Astrocyte (in vitro differentiated cells and primary cell): ENCODE results near the gene MYRIP. TPM values are rescaled to one million over a fixed set of nuclear protein-coding genes. Genes with fewer than 3 reads are reported as not detected.
"Not testable (repeated sequence)": the region's sequence is repeated elsewhere in the genome, so short reads cannot be mapped to it uniquely, and the experiment has no call there.

Experiments
- DNase-seq: peaks from one replicate; pipeline ENCODE4 v3.0.0-alpha.2; 2010; ENCODE audit warnings: low read depth
- FAIRE-seq: peaks from 2 replicates; lab custom pipeline; 2011; peaks lifted over from hg19 to GRCh38; lab: Jason Lieb, UNC
- H2AFZ ChIP-seq: 2 replicates; pipeline ENCODE4 v1.6.0; 2012; ENCODE audit warnings: low read depth, low read length, inconsistent platforms
- H3K27ac ChIP-seq: 2 replicates; pipeline ENCODE4 v1.5.1; 2011; ENCODE audit warnings: low read depth, low read length, inconsistent platforms
- H3K27me3 ChIP-seq: 2 replicates; pipeline ENCODE4 v1.6.0; 2011; ENCODE audit warnings: low read length, inconsistent platforms; ENCODE audit not compliant: insufficient read depth
- H3K36me3 ChIP-seq: 2 replicates; pipeline ENCODE4 v1.5.1; 2011; ENCODE audit warnings: low read length, inconsistent platforms; ENCODE audit not compliant: insufficient read depth
- H3K4me1 ChIP-seq: 2 replicates; pipeline ENCODE4 v1.5.1; 2011; ENCODE audit warnings: low read length, inconsistent platforms; ENCODE audit not compliant: insufficient read depth
- H3K4me2 ChIP-seq: 2 replicates; pipeline ENCODE4 v1.6.0; 2012; ENCODE audit warnings: low read length, inconsistent platforms
- H3K4me3 ChIP-seq: 2 replicates; pipeline ENCODE4 v1.5.1; 2011; ENCODE audit warnings: low read depth, mild to moderate bottlenecking, low read length, inconsistent platforms; ENCODE audit not compliant: insufficient read depth
- H3K79me2 ChIP-seq: 2 replicates; pipeline ENCODE4 v1.6.0; 2012; ENCODE audit warnings: mild to moderate bottlenecking, low read length, inconsistent platforms; ENCODE audit not compliant: insufficient read depth
- H3K9ac ChIP-seq: 2 replicates; pipeline ENCODE4 v1.6.0; 2012; ENCODE audit warnings: mild to moderate bottlenecking, low read length, inconsistent platforms
- H3K9me3 ChIP-seq: 2 replicates; pipeline ENCODE4 v1.5.1; 2012; ENCODE audit warnings: low read depth, mild to moderate bottlenecking, low read length, inconsistent platforms; ENCODE audit not compliant: insufficient read depth
- H4K20me1 ChIP-seq: 2 replicates; pipeline ENCODE4 v1.6.0; 2012; ENCODE audit warnings: low read length, inconsistent platforms; ENCODE audit not compliant: insufficient read depth
- H3K27ac Mint-ChIP-seq: one replicate; pipeline ENCODE4 v1.8.0; 2021; ENCODE audit warnings: mild to moderate bottlenecking, mixed read lengths; ENCODE audit not compliant: unreplicated experiment
- H3K27me3 Mint-ChIP-seq: one replicate; pipeline ENCODE4 v1.8.0; 2021; ENCODE audit warnings: low read depth, mixed read lengths; ENCODE audit not compliant: unreplicated experiment
- H3K36me3 Mint-ChIP-seq: one replicate; pipeline ENCODE4 v1.8.0; 2021; ENCODE audit warnings: low read depth, mixed read lengths; ENCODE audit not compliant: unreplicated experiment
- H3K4me1 Mint-ChIP-seq: one replicate; pipeline ENCODE4 v1.8.0; 2021; ENCODE audit warnings: low read depth, mixed read lengths; ENCODE audit not compliant: unreplicated experiment
- H3K4me3 Mint-ChIP-seq: one replicate; pipeline ENCODE4 v1.8.0; 2021; ENCODE audit warnings: mild to moderate bottlenecking, moderate library complexity, mixed read lengths; ENCODE audit not compliant: unreplicated experiment
- H3K9me3 Mint-ChIP-seq: one replicate; pipeline ENCODE4 v1.8.0; 2021; ENCODE audit warnings: mild to moderate bottlenecking, mixed read lengths; ENCODE audit not compliant: unreplicated experiment
- EZH2 ChIP-seq: IDR thresholded peaks from 2 replicates; pipeline ENCODE4 v1.6.1; 2012; ENCODE audit warnings: mild to moderate bottlenecking, low read length, inconsistent platforms; ENCODE audit not compliant: insufficient read depth
- total RNA-seq: library from RNA; stranded (reverse); gene quantifications from 2 replicates; pipeline ENCODE4 v1.2.1, GENCODE V29; 2021
- TF ChIP-seq, protein P1 (sequence below): IDR thresholded peaks from 2 replicates; pipeline ENCODE4 v1.5.1; 2011; ENCODE audit warnings: low read depth, mild to moderate bottlenecking, inconsistent platforms, low read length, moderate library complexity; ENCODE audit not compliant: insufficient read depth

MYRIP gene
- total RNA-seq, 1 donor from 2014 or later: 0.07 TPM

DNA sequence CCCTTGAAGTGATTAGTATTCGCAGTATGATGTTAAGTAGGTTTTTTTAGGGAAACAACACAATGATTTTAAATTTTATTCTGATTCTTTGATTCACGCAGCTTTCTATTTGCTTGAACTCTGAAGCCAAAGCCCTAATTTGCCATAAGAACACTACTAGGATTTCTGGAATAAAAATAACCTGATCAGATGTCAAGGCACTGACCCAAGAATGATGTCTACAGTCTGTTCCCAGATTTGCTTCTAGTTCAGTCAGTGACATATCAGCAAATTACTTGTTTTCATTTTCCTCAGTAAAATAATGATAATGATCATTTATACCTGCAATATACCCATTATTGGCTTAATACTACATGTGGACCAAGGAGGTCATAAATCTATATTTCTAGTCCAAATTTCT, 320.6 kb downstream of the MYRIP start:
- peaks cover 4% of the 10 kb centered on the region for H3K9me3 Mint-ChIP-seq
- no peak for FAIRE-seq
- no peak overlapping the region for H2AFZ ChIP-seq

DNA sequence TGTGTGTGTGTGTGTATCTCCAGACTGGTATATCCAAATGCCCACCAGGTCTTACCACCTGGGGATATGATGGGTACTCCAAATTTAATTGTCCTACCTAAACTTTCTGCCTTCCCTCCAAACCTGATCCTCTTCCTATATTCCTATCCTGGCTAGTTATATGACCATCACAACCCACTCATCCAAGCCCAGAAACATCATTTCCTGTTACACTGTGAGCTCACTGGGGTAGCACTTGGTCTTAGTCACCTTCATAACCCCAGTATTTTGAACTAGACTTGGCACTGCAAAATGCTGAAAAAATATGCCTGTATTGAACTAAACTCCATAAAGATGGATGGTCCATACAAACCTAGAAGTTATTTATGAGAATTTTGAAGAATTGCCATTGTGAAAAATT, 321.3 kb downstream of the MYRIP start:
- no peak for FAIRE-seq
- no peaks in the 10 kb centered on the region for H3K36me3 Mint-ChIP-seq
- Histone ChIP-seq H3K79me2 (no peaks in the 10 kb centered on the region), H3K4me3 (no peak overlapping the region), H3K9ac (no peak overlapping the region), H3K36me3 (no peaks in the 10 kb centered on the region), H3K27ac (no peak overlapping the region), H4K20me1 (no peaks in the 10 kb centered on the region), H3K4me2 (no peak overlapping the region), H2AFZ (no peak overlapping the region), H3K27me3 (no peaks in the 10 kb centered on the region), H3K4me1 (no peaks in the 10 kb centered on the region), H3K9me3 (no peaks in the 10 kb centered on the region)
- H3K9me3 Mint-ChIP-seq: peaks cover 9% of the 10 kb centered on the region
- TF ChIP-seq EZH2: no peak
- TF ChIP-seq, protein P1, sequence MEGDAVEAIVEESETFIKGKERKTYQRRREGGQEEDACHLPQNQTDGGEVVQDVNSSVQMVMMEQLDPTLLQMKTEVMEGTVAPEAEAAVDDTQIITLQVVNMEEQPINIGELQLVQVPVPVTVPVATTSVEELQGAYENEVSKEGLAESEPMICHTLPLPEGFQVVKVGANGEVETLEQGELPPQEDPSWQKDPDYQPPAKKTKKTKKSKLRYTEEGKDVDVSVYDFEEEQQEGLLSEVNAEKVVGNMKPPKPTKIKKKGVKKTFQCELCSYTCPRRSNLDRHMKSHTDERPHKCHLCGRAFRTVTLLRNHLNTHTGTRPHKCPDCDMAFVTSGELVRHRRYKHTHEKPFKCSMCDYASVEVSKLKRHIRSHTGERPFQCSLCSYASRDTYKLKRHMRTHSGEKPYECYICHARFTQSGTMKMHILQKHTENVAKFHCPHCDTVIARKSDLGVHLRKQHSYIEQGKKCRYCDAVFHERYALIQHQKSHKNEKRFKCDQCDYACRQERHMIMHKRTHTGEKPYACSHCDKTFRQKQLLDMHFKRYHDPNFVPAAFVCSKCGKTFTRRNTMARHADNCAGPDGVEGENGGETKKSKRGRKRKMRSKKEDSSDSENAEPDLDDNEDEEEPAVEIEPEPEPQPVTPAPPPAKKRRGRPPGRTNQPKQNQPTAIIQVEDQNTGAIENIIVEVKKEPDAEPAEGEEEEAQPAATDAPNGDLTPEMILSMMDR: no peak
- H3K27me3 Mint-ChIP-seq: peaks cover 1% of the 10 kb centered on the region
- no peak overlapping the region for H3K4me3 Mint-ChIP-seq
- no peak overlapping the region for H3K27ac Mint-ChIP-seq
- no peak for DNase-seq
- H3K4me1 Mint-ChIP-seq: no peaks in the 10 kb centered on the region

More for the DNA sequence above, 320.6 kb downstream of the MYRIP start:
- Mint-ChIP-seq H3K36me3 (no peaks in the 10 kb centered on the region), H3K27ac (no peak overlapping the region), H3K4me3 (no peak overlapping the region), H3K27me3 (peaks cover 1% of the 10 kb centered on the region), H3K4me1 (no peaks in the 10 kb centered on the region)
- H3K4me3 ChIP-seq: no peak overlapping the region
- H3K79me2 ChIP-seq: no peaks in the 10 kb centered on the region
- H4K20me1 ChIP-seq: no peaks in the 10 kb centered on the region
- no peak for TF ChIP-seq EZH2
- TF ChIP-seq, protein P1: no peak
- H3K27ac ChIP-seq: no peak overlapping the region
- H3K27me3 ChIP-seq: no peaks in the 10 kb centered on the region
- H3K36me3 ChIP-seq: no peaks in the 10 kb centered on the region
- no peak overlapping the region for H3K4me2 ChIP-seq
- no peaks in the 10 kb centered on the region for H3K9me3 ChIP-seq
- no peak for DNase-seq
- H3K9ac ChIP-seq: no peak overlapping the region
- H3K4me1 ChIP-seq: no peaks in the 10 kb centered on the region

DNA sequence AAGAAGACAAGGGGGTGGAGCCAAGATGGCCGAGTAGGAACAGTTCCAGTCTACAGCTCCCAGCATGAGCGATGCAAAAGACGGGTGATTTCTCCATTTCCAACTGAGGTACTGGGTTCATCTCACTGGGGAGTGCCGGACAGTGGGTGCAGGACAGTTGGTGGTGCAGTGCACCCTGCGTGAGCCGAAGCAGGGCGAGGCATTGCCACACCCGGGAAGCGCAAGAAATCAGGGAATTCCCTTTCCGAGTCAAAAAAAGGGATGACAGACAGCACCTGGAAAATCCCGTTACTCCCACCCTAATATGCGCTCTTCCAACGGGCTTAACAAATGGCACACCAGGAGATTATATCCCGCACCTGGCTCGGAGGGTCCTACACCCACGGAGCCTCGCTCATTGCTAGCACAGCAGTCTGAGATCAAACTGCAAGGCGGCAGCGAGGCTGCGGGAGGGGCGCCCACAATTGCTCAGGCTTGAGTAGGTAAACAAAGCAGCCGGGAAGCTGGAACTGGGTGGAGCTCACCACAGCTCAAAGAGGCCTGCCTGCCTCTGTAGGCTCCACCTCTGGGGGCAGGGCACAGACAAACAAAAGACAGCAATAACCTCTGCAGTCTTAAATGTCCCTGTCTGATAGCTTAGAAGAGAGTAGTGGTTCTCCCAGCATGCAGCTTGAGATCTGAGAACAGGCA, 324.6 kb downstream of the MYRIP start:
- H3K4me3 Mint-ChIP-seq, H3K79me2 ChIP-seq, H3K4me2 ChIP-seq, H3K9me3 ChIP-seq, H3K4me1 ChIP-seq, DNase-seq, H3K36me3 ChIP-seq, H3K4me3 ChIP-seq, H3K27ac ChIP-seq, H3K9ac ChIP-seq, H3K4me1 Mint-ChIP-seq, H4K20me1 ChIP-seq, H3K36me3 Mint-ChIP-seq, H3K27ac Mint-ChIP-seq, H3K27me3 Mint-ChIP-seq, FAIRE-seq, H3K27me3 ChIP-seq, H2AFZ ChIP-seq: not testable (repeated sequence)
- peaks cover 14% of the 10 kb centered on the region for H3K9me3 Mint-ChIP-seq
